Daoy (cell line): Measurements from ENCODE around the gene ALK. TPM values are rescaled to one million over a fixed set of nuclear protein-coding genes. Genes with fewer than 3 reads are reported as not detected.
"Not testable (repeated sequence)": the region's sequence is repeated elsewhere in the genome, so short reads cannot be mapped to it uniquely, and the experiment has no call there.

ENCODE experiments used
- DNase-seq: peaks from one replicate; pipeline ENCODE4 v3.0.0-alpha.2; 2015; ENCODE audit warnings: low read depth
- total RNA-seq: library from RNA; depleted of rRNA; stranded (reverse); fragments of >200 nt; shearing (Covaris generic); gene quantifications from 2 replicates; pipeline ENCODE4 v1.2.3, GENCODE V29; 2014

ALK gene
- total RNA-seq, 1 experiment from 2014 or later: 0.11 TPM

GRCh38 chr2:29755829-29756228 lies 165.6 kb downstream of the ALK start:
- no peak for DNase-seq

- no peak for DNase-seq
Measured at GRCh38 chr2:29755233-29755632, 166.2 kb downstream of the ALK start.

GRCh38 chr2:29753671-29754444 lies 167.5 kb downstream of the ALK start:
- DNase-seq: peak; percentile 47

- no peak for DNase-seq
Measured at GRCh38 chr2:29751390-29751789, 170.0 kb downstream of the ALK start.

GRCh38 chr2:29750463-29750862 lies 170.9 kb downstream of the ALK start:
- not testable (repeated sequence) for DNase-seq

GRCh38 chr2:29749843-29750242 lies 171.5 kb downstream of the ALK start:
- DNase-seq: no peak

- DNase-seq: peak; percentile 30
Measured at GRCh38 chr2:29749041-29749440, 172.3 kb downstream of the ALK start.

GRCh38 chr2:29747786-29748470 lies 173.5 kb downstream of the ALK start:
- peak; percentile 97 for DNase-seq

GRCh38 chr2:29744976-29745375 lies 176.4 kb downstream of the ALK start:
- DNase-seq: no peak

GRCh38 chr2:29743516-29743915 lies 177.9 kb downstream of the ALK start:
- no peak for DNase-seq

GRCh38 chr2:29742656-29743055 lies 178.7 kb downstream of the ALK start:
- DNase-seq: no peak

GRCh38 chr2:29741132-29741531 lies 180.3 kb downstream of the ALK start:
- no peak for DNase-seq

- no peak for DNase-seq
Measured at GRCh38 chr2:29733965-29734364, 187.4 kb downstream of the ALK start.

GRCh38 chr2:29733213-29733612 lies 188.2 kb downstream of the ALK start:
- DNase-seq: no peak

GRCh38 chr2:29731948-29732347 lies 189.4 kb downstream of the ALK start:
- no peak for DNase-seq

GRCh38 chr2:29729932-29730331 lies 191.5 kb downstream of the ALK start:
- no peak for DNase-seq

GRCh38 chr2:29729401-29729800 lies 192.0 kb downstream of the ALK start:
- DNase-seq: no peak

- DNase-seq: no peak
Measured at GRCh38 chr2:29726976-29727375, 194.4 kb downstream of the ALK start.

- no peak for DNase-seq
Measured at GRCh38 chr2:29725610-29726009, 195.8 kb downstream of the ALK start.

GRCh38 chr2:29724282-29724681 lies 197.1 kb downstream of the ALK start:
- no peak for DNase-seq

- no peak for DNase-seq
Measured at GRCh38 chr2:29723255-29724001, 198.0 kb downstream of the ALK start.

GRCh38 chr2:29719639-29720038 lies 201.7 kb downstream of the ALK start:
- DNase-seq: no peak
